Measurements from ENCODE around the gene TENM3.

The TENM3 gene

GRCh38 chr4:182267048-182267447 is 23.8 kb downstream of the TENM3 start:
- Histone ChIP-seq H3K4me1 (ENCODE audit: control insufficient read depth in 2 of 2, insufficient read depth in 2 of 2, low read length in 2 of 2) (no peaks in the 10 kb centered on the region), H3K4me3 (ENCODE audit: low read length in 2 of 2) (no peak overlapping the region), H3K9me3 (ENCODE audit: control insufficient read depth in 2 of 2, low read length in 2 of 2) (no peaks in the 10 kb centered on the region), H3K36me3 (ENCODE audit: control insufficient read depth in 2 of 2, insufficient read depth in 2 of 2, low read length in 2 of 2) (no peaks in the 10 kb centered on the region), H3K27ac (ENCODE audit: low read depth in 2 of 2, low read length in 2 of 2) (no peak overlapping the region), H3K27me3 (ENCODE audit: control insufficient read depth in 2 of 2, insufficient read depth in 2 of 2, low read length in 2 of 2) (no peaks in the 10 kb centered on the region), H3K9ac (ENCODE audit: low read depth in 1 of 2, low read length in 2 of 2) (no peak overlapping the region)

- no peaks in the 10 kb centered on the region for H3K27me3 ChIP-seq (ENCODE audit: control insufficient read depth in 2 of 2, insufficient read depth in 2 of 2, low read length in 2 of 2)
- no peak overlapping the region for H3K9ac ChIP-seq (ENCODE audit: low read depth in 1 of 2, low read length in 2 of 2)
- no peaks in the 10 kb centered on the region for H3K4me1 ChIP-seq (ENCODE audit: control insufficient read depth in 2 of 2, insufficient read depth in 2 of 2, low read length in 2 of 2)
- no peaks in the 10 kb centered on the region for H3K36me3 ChIP-seq (ENCODE audit: control insufficient read depth in 2 of 2, insufficient read depth in 2 of 2, low read length in 2 of 2)
- no peak overlapping the region for H3K27ac ChIP-seq (ENCODE audit: low read depth in 2 of 2, low read length in 2 of 2)
- no peak overlapping the region for H3K4me3 ChIP-seq (ENCODE audit: low read length in 2 of 2)
- H3K9me3 ChIP-seq (ENCODE audit: control insufficient read depth in 2 of 2, low read length in 2 of 2) = no peaks in the 10 kb centered on the region
Observed at GRCh38 chr4:182268966-182269365, 25.8 kb downstream of the TENM3 start.

GRCh38 chr4:182271731-182272130 is 28.5 kb downstream of the TENM3 start:
- Histone ChIP-seq H3K4me1 (ENCODE audit: control insufficient read depth in 2 of 2, insufficient read depth in 2 of 2, low read length in 2 of 2) (no peaks in the 10 kb centered on the region), H3K9me3 (ENCODE audit: control insufficient read depth in 2 of 2, low read length in 2 of 2) (no peaks in the 10 kb centered on the region), H3K4me3 (ENCODE audit: low read length in 2 of 2) (no peak overlapping the region), H3K27ac (ENCODE audit: low read depth in 2 of 2, low read length in 2 of 2) (no peak overlapping the region), H3K27me3 (ENCODE audit: control insufficient read depth in 2 of 2, insufficient read depth in 2 of 2, low read length in 2 of 2) (no peaks in the 10 kb centered on the region), H3K9ac (ENCODE audit: low read depth in 1 of 2, low read length in 2 of 2) (no peak overlapping the region), H3K36me3 (ENCODE audit: control insufficient read depth in 2 of 2, insufficient read depth in 2 of 2, low read length in 2 of 2) (no peaks in the 10 kb centered on the region)

GRCh38 chr4:182272151-182272550 is 28.9 kb downstream of the TENM3 start:
- Histone ChIP-seq H3K9me3 (ENCODE audit: control insufficient read depth in 2 of 2, low read length in 2 of 2) (no peaks in the 10 kb centered on the region), H3K27ac (ENCODE audit: low read depth in 2 of 2, low read length in 2 of 2) (no peak overlapping the region), H3K9ac (ENCODE audit: low read depth in 1 of 2, low read length in 2 of 2) (no peak overlapping the region), H3K36me3 (ENCODE audit: control insufficient read depth in 2 of 2, insufficient read depth in 2 of 2, low read length in 2 of 2) (no peaks in the 10 kb centered on the region), H3K4me3 (ENCODE audit: low read length in 2 of 2) (no peak overlapping the region), H3K27me3 (ENCODE audit: control insufficient read depth in 2 of 2, insufficient read depth in 2 of 2, low read length in 2 of 2) (no peaks in the 10 kb centered on the region), H3K4me1 (ENCODE audit: control insufficient read depth in 2 of 2, insufficient read depth in 2 of 2, low read length in 2 of 2) (no peaks in the 10 kb centered on the region)

- Histone ChIP-seq H3K9me3 (ENCODE audit: control insufficient read depth in 2 of 2, low read length in 2 of 2) (no peaks in the 10 kb centered on the region), H3K27ac (ENCODE audit: low read depth in 2 of 2, low read length in 2 of 2) (no peak overlapping the region), H3K27me3 (ENCODE audit: control insufficient read depth in 2 of 2, insufficient read depth in 2 of 2, low read length in 2 of 2) (no peaks in the 10 kb centered on the region), H3K4me3 (ENCODE audit: low read length in 2 of 2) (no peak overlapping the region), H3K9ac (ENCODE audit: low read depth in 1 of 2, low read length in 2 of 2) (no peak overlapping the region), H3K4me1 (ENCODE audit: control insufficient read depth in 2 of 2, insufficient read depth in 2 of 2, low read length in 2 of 2) (no peaks in the 10 kb centered on the region), H3K36me3 (ENCODE audit: control insufficient read depth in 2 of 2, insufficient read depth in 2 of 2, low read length in 2 of 2) (no peaks in the 10 kb centered on the region)
Observed at GRCh38 chr4:182273191-182273935, 30.2 kb downstream of the TENM3 start.

GRCh38 chr4:182276210-182277109 is 33.3 kb downstream of the TENM3 start:
- Histone ChIP-seq H3K4me3 (ENCODE audit: low read length in 2 of 2) (no peak overlapping the region), H3K27ac (ENCODE audit: low read depth in 2 of 2, low read length in 2 of 2) (no peak overlapping the region), H3K36me3 (ENCODE audit: control insufficient read depth in 2 of 2, insufficient read depth in 2 of 2, low read length in 2 of 2) (no peaks in the 10 kb centered on the region), H3K27me3 (ENCODE audit: control insufficient read depth in 2 of 2, insufficient read depth in 2 of 2, low read length in 2 of 2) (no peaks in the 10 kb centered on the region), H3K4me1 (ENCODE audit: control insufficient read depth in 2 of 2, insufficient read depth in 2 of 2, low read length in 2 of 2) (no peaks in the 10 kb centered on the region), H3K9ac (ENCODE audit: low read depth in 1 of 2, low read length in 2 of 2) (no peak overlapping the region), H3K9me3 (ENCODE audit: control insufficient read depth in 2 of 2, low read length in 2 of 2) (no peaks in the 10 kb centered on the region)

- H3K36me3 ChIP-seq (ENCODE audit: control insufficient read depth in 2 of 2, insufficient read depth in 2 of 2, low read length in 2 of 2) = no peaks in the 10 kb centered on the region
- no peaks in the 10 kb centered on the region for H3K9me3 ChIP-seq (ENCODE audit: control insufficient read depth in 2 of 2, low read length in 2 of 2)
- no peaks in the 10 kb centered on the region for H3K27me3 ChIP-seq (ENCODE audit: control insufficient read depth in 2 of 2, insufficient read depth in 2 of 2, low read length in 2 of 2)
- no peak overlapping the region for H3K27ac ChIP-seq (ENCODE audit: low read depth in 2 of 2, low read length in 2 of 2)
- H3K9ac ChIP-seq (ENCODE audit: low read depth in 1 of 2, low read length in 2 of 2) = no peak overlapping the region
- no peaks in the 10 kb centered on the region for H3K4me1 ChIP-seq (ENCODE audit: control insufficient read depth in 2 of 2, insufficient read depth in 2 of 2, low read length in 2 of 2)
- no peak overlapping the region for H3K4me3 ChIP-seq (ENCODE audit: low read length in 2 of 2)
Observed at GRCh38 chr4:182277377-182277776, 34.2 kb downstream of the TENM3 start.

GRCh38 chr4:182278729-182279128 is 35.5 kb downstream of the TENM3 start:
- Histone ChIP-seq H3K4me3 (ENCODE audit: low read length in 2 of 2) (no peak overlapping the region), H3K27ac (ENCODE audit: low read depth in 2 of 2, low read length in 2 of 2) (no peak overlapping the region), H3K9me3 (ENCODE audit: control insufficient read depth in 2 of 2, low read length in 2 of 2) (no peaks in the 10 kb centered on the region), H3K9ac (ENCODE audit: low read depth in 1 of 2, low read length in 2 of 2) (no peak overlapping the region), H3K4me1 (ENCODE audit: control insufficient read depth in 2 of 2, insufficient read depth in 2 of 2, low read length in 2 of 2) (no peaks in the 10 kb centered on the region), H3K36me3 (ENCODE audit: control insufficient read depth in 2 of 2, insufficient read depth in 2 of 2, low read length in 2 of 2) (no peaks in the 10 kb centered on the region), H3K27me3 (ENCODE audit: control insufficient read depth in 2 of 2, insufficient read depth in 2 of 2, low read length in 2 of 2) (no peaks in the 10 kb centered on the region)

- Histone ChIP-seq H3K27me3 (ENCODE audit: control insufficient read depth in 2 of 2, insufficient read depth in 2 of 2, low read length in 2 of 2) (no peaks in the 10 kb centered on the region), H3K27ac (ENCODE audit: low read depth in 2 of 2, low read length in 2 of 2) (no peak overlapping the region), H3K4me3 (ENCODE audit: low read length in 2 of 2) (no peak overlapping the region), H3K4me1 (ENCODE audit: control insufficient read depth in 2 of 2, insufficient read depth in 2 of 2, low read length in 2 of 2) (no peaks in the 10 kb centered on the region), H3K36me3 (ENCODE audit: control insufficient read depth in 2 of 2, insufficient read depth in 2 of 2, low read length in 2 of 2) (no peaks in the 10 kb centered on the region), H3K9ac (ENCODE audit: low read depth in 1 of 2, low read length in 2 of 2) (no peak overlapping the region), H3K9me3 (ENCODE audit: control insufficient read depth in 2 of 2, low read length in 2 of 2) (no peaks in the 10 kb centered on the region)
Observed at GRCh38 chr4:182280436-182281111, 37.4 kb downstream of the TENM3 start.

- Histone ChIP-seq H3K27ac (ENCODE audit: low read depth in 2 of 2, low read length in 2 of 2) (no peak overlapping the region), H3K9ac (ENCODE audit: low read depth in 1 of 2, low read length in 2 of 2) (no peak overlapping the region), H3K4me3 (ENCODE audit: low read length in 2 of 2) (no peak overlapping the region), H3K4me1 (ENCODE audit: control insufficient read depth in 2 of 2, insufficient read depth in 2 of 2, low read length in 2 of 2) (no peaks in the 10 kb centered on the region), H3K36me3 (ENCODE audit: control insufficient read depth in 2 of 2, insufficient read depth in 2 of 2, low read length in 2 of 2) (no peaks in the 10 kb centered on the region), H3K27me3 (ENCODE audit: control insufficient read depth in 2 of 2, insufficient read depth in 2 of 2, low read length in 2 of 2) (no peaks in the 10 kb centered on the region), H3K9me3 (ENCODE audit: control insufficient read depth in 2 of 2, low read length in 2 of 2) (no peaks in the 10 kb centered on the region)
Observed at GRCh38 chr4:182286035-182286434, 42.8 kb downstream of the TENM3 start.

Measured in mucosa of rectum (tissue), 2 donors.